ENCODE results near the gene COL25A1. TPM values are rescaled to one million over a fixed set of nuclear protein-coding genes. Genes with fewer than 3 reads are reported as not detected.

COL25A1 gene
- total RNA-seq, 2 donors from 2014 or later, result 4.0 to 6.2 TPM

DNA sequence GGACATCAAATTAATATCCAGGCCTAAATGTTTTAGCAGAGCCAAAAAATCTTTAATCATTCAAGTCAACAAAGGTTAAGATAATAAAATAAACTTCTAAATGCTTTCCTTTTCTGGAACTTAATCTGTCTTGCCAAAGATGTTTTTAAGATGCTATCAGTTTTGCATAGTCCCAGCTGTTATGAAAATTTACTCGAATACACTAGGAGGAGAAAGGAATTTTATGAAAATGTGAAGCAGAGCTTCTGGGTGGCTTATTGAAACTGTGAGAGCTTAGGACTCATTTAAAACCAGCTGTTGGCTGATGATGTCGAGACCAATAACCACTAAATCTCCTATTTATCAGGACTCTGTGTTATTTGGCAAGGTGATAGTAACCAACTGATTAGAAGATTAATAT is 337.4 kb downstream of the COL25A1 start:
- Mint-ChIP-seq H3K4me1 (no peaks in the 10 kb centered on the region), H3K36me3 (ENCODE audit: low read depth) (no peaks in the 10 kb centered on the region), H3K27ac (no peak overlapping the region), H3K27me3 (ENCODE audit: insufficient read depth) (no peaks in the 10 kb centered on the region), H3K4me3 (no peak overlapping the region), H3K9me3 (no peaks in the 10 kb centered on the region)
- no peak for DNase-seq
- TF ChIP-seq, protein P1, sequence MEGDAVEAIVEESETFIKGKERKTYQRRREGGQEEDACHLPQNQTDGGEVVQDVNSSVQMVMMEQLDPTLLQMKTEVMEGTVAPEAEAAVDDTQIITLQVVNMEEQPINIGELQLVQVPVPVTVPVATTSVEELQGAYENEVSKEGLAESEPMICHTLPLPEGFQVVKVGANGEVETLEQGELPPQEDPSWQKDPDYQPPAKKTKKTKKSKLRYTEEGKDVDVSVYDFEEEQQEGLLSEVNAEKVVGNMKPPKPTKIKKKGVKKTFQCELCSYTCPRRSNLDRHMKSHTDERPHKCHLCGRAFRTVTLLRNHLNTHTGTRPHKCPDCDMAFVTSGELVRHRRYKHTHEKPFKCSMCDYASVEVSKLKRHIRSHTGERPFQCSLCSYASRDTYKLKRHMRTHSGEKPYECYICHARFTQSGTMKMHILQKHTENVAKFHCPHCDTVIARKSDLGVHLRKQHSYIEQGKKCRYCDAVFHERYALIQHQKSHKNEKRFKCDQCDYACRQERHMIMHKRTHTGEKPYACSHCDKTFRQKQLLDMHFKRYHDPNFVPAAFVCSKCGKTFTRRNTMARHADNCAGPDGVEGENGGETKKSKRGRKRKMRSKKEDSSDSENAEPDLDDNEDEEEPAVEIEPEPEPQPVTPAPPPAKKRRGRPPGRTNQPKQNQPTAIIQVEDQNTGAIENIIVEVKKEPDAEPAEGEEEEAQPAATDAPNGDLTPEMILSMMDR (conservative IDR thresholded peaks at IDR 0.05), result no peak
- no peaks in the 10 kb centered on the region for H3K27me3 ChIP-seq (ENCODE audit: control insufficient read depth, insufficient read depth, low read length, poor library complexity, severe bottlenecking)
- WGBS, 2 experiments (ENCODE audit: insufficient coverage in 1 of 2, insufficient read length in 1 of 2), result 86 to 91% methylated on average over 1 of the region's 2 CpGs
- H3K36me3 ChIP-seq (ENCODE audit: control insufficient read depth, insufficient read depth, low read length), result no peaks in the 10 kb centered on the region
- H3K9ac ChIP-seq (ENCODE audit: extremely low read depth, low read length, poor library complexity, severe bottlenecking), result no peak overlapping the region
- H3K27ac ChIP-seq (ENCODE audit: low read depth, low read length), result no peak overlapping the region
- H3K9me3 ChIP-seq (ENCODE audit: control insufficient read depth, low read length), result no peaks in the 10 kb centered on the region
- no peaks in the 10 kb centered on the region for H3K4me1 ChIP-seq (ENCODE audit: control insufficient read depth, insufficient read depth, low read length)
- no peak overlapping the region for H3K4me3 ChIP-seq (ENCODE audit: low read length)

DNA sequence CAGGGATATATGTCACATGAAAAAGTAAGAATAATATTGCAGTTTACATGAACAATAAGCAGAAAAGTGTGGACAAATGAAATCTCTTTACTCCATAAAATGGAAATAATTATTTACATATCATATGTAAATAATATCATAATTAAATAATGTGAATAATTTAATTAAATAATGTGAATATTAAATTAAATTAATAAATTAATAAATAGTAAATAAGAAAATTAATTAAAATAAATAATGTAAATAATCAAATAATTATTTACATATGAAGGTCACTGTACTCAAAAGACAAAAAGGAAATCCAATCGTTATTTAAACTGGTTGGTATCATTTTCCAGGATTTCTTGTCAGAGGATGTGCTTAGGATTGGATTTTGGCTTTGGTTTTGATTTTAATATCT is 338.5 kb downstream of the COL25A1 start:
- no peak overlapping the region for H3K9ac ChIP-seq (ENCODE audit: extremely low read depth, low read length, poor library complexity, severe bottlenecking)
- no peak overlapping the region for H3K27ac Mint-ChIP-seq
- H3K4me3 Mint-ChIP-seq, result no peak overlapping the region
- no peaks in the 10 kb centered on the region for H3K9me3 Mint-ChIP-seq
- H3K9me3 ChIP-seq (ENCODE audit: control insufficient read depth, low read length), result no peaks in the 10 kb centered on the region
- H3K27me3 Mint-ChIP-seq (ENCODE audit: insufficient read depth), result no peaks in the 10 kb centered on the region
- no peaks in the 10 kb centered on the region for H3K27me3 ChIP-seq (ENCODE audit: control insufficient read depth, insufficient read depth, low read length, poor library complexity, severe bottlenecking)
- no peak overlapping the region for H3K4me3 ChIP-seq (ENCODE audit: low read length)
- H3K36me3 ChIP-seq (ENCODE audit: control insufficient read depth, insufficient read depth, low read length), result no peaks in the 10 kb centered on the region
- no peaks in the 10 kb centered on the region for H3K4me1 ChIP-seq (ENCODE audit: control insufficient read depth, insufficient read depth, low read length)
- H3K4me1 Mint-ChIP-seq, result no peaks in the 10 kb centered on the region
- no peaks in the 10 kb centered on the region for H3K36me3 Mint-ChIP-seq (ENCODE audit: low read depth)
- WGBS, 2 experiments (ENCODE audit: insufficient coverage in 1 of 2, insufficient read length in 1 of 2), result 100% methylated on average over 1 of the region's 1 CpG; no CpG with 5 or more reads in 1 of the 2 experiments
- no peak for DNase-seq
- no peak overlapping the region for H3K27ac ChIP-seq (ENCODE audit: low read depth, low read length)
- TF ChIP-seq, protein P1 (conservative IDR thresholded peaks at IDR 0.05), result no peak

- H3K4me1 Mint-ChIP-seq, result no peaks in the 10 kb centered on the region
- no peaks in the 10 kb centered on the region for H3K27me3 Mint-ChIP-seq (ENCODE audit: insufficient read depth)
- Histone ChIP-seq H3K4me1 (ENCODE audit: control insufficient read depth, insufficient read depth, low read length) (no peaks in the 10 kb centered on the region), H3K9ac (ENCODE audit: extremely low read depth, low read length, poor library complexity, severe bottlenecking) (no peak overlapping the region), H3K36me3 (ENCODE audit: control insufficient read depth, insufficient read depth, low read length) (no peaks in the 10 kb centered on the region), H3K27me3 (ENCODE audit: control insufficient read depth, insufficient read depth, low read length, poor library complexity, severe bottlenecking) (no peaks in the 10 kb centered on the region), H3K27ac (ENCODE audit: low read depth, low read length) (no peak overlapping the region), H3K9me3 (ENCODE audit: control insufficient read depth, low read length) (no peaks in the 10 kb centered on the region), H3K4me3 (ENCODE audit: low read length) (no peak overlapping the region)
- H3K4me3 Mint-ChIP-seq, result no peak overlapping the region
- no peak overlapping the region for H3K27ac Mint-ChIP-seq
- TF ChIP-seq, protein P1 (conservative IDR thresholded peaks at IDR 0.05), result no peak
- H3K36me3 Mint-ChIP-seq (ENCODE audit: low read depth), result no peaks in the 10 kb centered on the region
- DNase-seq, result no peak
- no peaks in the 10 kb centered on the region for H3K9me3 Mint-ChIP-seq
Measured at GRCh38 chr4:108959491-108959890, 343.0 kb downstream of the COL25A1 start.

Measured in endodermal cell (in vitro differentiated cells).